ENCODE results near the gene ABCG8.

ABCG8 gene

GRCh38 chr2:43826305-43827250 is 12.2 kb upstream of the ABCG8 start:
- no peak for DNase-seq

DNA sequence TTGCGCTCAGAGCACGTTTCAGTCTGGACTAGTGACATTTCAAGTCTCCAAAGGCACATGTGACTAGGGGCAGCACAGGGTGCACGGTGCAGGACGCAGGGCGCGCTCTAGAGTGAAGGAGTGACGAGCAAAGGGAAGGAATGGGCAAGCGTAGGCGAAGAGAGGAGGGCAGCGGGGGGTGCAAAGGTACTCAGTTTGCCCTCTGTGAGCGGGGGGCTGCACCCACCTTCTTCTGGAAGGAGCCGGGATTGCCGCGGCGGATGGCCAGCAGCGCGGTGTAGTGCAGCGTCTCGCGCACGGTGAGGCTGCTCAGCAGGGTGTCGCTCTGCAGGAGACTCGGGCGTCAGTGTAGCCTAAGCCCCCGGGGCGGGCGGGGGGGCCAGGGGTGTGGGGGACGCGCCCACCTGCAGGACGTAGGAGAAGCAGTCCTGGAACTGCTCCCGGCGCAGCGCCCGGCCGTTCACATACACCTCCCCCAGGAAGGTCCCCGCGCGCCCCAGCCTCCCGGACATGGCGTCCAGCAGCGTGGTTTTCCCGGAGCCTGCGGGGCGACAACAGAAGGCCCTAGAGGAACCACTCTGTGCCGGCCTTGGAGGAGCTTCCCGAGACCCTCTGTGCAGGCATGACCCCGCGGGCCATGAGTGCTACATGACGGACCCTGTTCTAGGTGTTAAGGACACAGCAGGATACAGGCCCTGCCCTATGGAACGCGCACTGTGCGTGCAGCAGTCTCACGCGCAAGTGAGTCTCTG is 7.1 kb upstream of the ABCG8 start:
- DNase-seq: no peak

DNA sequence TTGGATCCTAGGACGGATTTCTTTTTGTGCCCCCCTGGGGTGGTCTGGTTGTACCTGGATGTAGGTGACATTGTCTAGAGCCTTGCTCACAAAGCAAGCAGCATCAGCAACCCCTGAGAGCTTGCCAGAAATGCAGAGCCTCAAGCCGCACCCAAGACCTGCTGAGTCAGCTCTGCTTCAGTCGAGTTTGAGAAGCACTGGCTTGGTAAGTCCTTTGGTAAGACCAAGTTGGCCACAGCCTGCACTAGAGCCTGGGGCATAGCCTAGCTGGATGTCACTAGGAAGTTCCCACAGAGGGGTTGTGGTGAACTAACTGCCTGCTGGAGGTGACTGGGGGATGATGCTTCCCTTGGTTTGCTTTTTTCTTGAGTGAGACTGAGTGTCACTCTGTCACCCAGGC is 6.3 kb upstream of the ABCG8 start:
- no peak for DNase-seq

- DNase-seq: no peak
These were observed 1.7 kb upstream of the ABCG8 start for GRCh38 chr2:43837033-43837432.

DNA sequence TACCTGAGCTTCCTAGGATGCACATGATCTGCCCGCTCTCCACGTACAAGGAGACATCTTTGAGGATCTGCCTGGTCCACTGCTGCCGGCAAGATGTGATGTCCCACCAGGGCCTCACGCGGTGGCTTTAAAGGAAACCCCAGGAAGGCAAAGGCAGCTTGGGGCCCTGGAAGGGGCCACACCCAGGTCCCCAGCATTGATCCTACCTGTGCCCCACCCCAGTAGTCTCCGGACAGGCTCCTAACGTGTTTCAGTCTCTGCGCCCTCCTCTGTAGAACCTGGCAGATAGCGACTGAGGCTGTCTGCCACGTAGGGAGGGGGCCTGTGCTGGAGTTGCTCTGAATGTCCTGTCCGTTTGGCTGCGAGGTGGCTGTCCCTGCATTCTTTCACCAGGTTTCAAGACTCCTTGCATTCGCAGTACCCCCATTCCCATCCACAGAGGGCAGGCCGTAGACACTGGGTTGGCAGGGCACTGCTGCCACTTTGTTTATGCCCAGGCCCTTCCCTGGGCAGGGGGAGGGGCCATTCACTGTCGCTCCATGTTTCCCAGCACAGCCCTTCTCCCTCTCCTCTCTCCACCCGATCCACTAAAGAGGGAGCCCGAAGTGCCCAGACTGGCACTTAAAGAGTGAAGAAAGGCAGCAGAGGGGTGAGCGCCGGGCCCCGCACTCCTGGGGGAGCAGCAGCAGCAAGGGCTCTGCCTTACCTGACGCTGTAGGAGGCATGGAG is 776 bp upstream of the ABCG8 start:
- DNase-seq: no peak

DNA sequence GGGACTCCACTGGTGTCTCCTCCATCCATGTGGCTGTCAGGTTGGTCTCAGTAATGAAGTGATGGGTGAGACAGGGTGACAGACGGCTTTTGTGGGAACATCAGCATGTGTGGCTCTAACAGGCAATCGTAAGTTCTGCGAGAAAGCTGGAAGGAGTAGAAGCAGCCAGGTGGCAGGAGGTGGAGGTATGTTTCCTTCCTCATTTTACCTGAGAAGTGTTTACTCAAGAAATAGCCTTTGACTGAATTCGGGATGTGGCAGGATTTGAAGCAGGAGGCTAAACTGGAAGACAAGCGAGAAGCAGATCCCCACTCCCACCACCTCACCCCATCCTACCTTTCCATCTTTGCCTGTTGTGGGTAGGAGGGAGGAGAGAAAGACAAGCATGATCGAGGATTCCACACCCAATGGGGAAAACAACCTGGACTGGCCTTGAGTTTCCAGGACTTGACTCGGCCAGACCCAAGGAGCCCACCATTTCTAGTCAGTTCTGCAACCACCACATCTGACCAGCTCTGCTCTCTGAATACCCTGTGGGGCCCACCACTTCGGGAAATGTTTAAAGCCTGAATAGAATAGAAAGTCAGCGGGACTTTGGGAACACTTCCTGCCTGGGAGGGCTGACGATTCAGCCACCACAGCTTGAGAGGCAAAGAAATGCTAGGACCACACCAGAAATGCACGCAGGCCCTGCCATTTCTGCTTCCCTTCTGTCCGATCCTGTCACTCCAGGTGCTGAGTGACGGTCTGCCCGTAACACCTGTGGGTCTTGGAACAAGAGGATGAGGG is 1.2 kb downstream of the ABCG8 start:
- DNase-seq: no peak

DNA sequence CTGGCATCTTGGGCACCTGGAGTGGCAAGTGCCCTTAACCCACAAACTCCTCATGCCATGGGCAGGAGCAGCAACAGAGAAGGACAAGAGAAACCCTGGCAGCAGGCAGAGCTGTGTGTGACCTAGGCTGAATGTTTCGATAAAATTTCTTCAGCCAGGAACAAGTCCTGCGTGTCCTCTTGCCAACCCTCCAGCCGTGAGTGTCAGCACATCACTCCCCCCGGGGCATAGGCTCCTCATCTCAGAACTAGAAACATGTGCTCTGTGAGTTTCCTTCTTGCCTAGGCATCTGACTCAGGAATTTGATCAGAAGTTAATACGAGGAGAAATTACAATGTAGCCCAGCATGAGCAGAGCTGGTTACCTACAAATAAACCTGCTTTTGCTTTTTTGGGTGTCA is 2.2 kb downstream of the ABCG8 start:
- DNase-seq: no peak

DNA sequence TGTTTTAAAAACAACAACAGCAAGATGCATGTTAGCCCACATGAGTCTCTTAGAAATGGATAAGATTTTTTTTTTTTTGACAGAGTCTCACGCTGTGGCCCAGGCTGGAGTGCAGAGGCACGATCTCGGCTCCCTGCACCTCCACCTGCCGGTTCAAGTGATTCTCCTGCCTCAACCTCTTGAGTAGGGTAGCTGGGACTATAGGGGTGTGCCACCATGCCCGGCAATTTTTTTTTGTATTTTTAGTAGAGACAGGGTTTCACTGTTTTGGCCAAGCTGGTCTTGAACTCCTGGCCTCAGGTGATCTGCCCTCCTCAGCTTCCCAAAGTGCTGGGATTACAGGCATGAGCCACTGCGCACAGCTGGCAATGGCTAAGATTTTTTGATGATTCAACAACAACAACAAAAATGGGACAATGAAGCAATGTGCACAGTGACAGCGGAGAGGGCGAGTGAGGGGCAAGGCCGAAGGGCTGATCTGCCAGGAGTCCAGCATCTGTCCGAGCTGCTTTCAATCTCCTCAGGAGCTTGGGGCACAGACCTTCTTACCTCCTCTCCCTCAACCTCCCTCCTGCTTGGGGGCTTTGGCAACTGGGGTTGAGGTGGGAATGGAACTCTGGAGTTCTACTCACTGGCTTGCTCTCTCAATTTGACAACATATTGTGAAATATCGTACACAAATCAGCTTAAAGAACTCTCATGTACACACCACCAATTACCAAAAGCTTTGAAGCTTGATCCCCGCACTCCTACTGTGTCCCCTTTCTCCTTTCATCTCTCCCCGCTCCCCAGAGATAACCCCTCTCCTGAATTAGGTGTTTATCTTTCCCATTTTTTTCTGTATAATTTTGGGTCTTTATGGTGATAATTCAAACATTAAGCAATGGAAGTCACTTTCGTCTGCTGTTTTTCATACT is 3.4 kb downstream of the ABCG8 start:
- DNase-seq: no peak

DNA sequence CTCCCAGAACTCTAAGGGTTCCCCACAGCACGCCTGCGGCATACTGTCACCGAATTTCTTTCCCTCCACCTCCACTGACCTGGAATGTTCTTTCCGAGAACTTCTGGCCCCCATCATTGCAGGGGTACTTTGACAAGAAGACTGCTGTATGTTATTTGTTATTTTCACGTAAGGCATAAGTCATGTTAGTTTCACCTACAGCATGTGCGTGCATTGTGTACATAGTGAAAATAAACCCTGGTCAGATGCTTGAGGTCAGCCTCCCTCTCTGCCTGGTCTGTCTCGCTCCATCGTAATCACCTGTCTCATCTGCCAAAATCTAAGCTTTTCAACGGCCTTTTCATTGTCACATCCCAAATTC is 4.1 kb downstream of the ABCG8 start:
- DNase-seq: no peak

- DNase-seq: no peak
These were observed 6.4 kb downstream of the ABCG8 start for GRCh38 chr2:43845181-43845580.

DNA sequence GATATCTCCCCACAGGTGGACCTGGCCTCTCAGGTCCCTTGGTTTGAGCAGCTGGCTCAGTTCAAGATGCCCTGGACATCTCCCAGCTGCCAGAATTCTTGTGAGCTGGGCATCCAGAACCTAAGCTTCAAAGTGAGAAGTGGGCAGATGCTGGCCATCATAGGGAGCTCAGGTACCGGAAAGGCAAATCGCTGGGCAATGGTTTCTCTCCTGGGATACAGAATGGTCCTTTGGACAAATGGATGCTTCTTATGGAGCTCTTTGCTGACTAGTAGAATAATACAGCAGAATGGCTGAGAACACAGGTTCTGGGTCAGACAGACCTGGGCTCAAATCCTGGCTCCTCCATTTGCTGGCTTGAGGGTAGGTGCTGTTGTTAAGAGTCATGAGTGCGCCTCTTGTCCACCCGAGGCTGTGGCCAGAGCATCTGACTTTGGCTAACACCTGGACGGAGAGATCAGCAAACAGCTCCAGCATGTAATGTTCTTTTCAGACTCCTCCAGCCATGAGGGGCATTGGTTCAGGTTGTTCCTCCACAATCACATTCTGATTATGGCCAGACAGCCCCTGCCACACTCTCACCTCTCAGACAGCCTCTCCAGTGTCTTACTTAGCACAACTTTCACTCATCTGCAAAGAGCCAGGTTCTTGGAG is 7.5 kb downstream of the ABCG8 start:
- DNase-seq: no peak

GRCh38 chr2:43848214-43848613 is 9.4 kb downstream of the ABCG8 start:
- no peak for DNase-seq

GRCh38 chr2:43851011-43851980 is 12.5 kb downstream of the ABCG8 start:
- no peak for DNase-seq

- DNase-seq: no peak
These were observed 13.5 kb downstream of the ABCG8 start for GRCh38 chr2:43852196-43852730.

- no peak for DNase-seq
These were observed 14.6 kb downstream of the ABCG8 start for GRCh38 chr2:43853141-43854081.

DNA sequence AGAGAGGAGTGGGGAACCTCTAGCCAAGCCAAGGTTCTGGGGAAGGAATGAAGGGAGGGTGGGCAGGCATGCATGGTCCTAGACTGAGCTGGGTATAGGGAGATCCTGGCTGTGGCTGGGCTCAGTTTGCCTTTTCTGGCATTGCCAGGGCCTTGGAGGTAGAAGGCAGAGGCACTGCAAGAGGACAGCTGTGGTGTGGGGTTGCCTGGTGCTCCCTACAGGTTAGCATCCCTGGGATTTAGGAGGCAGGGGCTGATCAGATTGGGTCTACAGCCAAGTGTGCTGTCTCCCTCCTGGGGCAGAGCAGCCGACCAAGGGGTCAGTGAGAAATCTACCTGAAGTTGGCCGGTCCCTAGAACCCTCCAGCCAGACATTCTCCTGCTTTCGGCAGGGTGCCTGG is 15.9 kb downstream of the ABCG8 start:
- no peak for DNase-seq

DNA sequence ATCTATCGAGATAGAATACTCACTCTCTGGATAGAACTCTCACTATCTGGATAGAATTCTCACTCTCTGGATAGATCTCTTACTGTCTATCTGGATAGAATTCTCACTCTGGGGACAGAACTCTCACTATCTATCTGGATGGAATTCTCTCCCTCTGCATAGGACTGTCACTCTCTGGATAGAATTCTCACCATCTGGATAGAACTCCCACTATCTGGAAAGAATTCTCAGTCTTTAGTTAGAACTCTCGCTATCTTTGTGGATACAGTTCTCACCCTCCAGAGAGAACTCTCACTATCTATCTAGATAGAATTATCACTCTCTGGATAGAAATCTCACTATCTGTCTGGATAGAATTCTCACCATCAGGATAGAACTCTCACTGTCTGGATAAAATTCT is 16.5 kb downstream of the ABCG8 start:
- no peak for DNase-seq

GRCh38 chr2:43872151-43872550 is 33.4 kb downstream of the ABCG8 start:
- no peak for DNase-seq
